ENCODE data around the gene ST7.

ST7 gene

DNA sequence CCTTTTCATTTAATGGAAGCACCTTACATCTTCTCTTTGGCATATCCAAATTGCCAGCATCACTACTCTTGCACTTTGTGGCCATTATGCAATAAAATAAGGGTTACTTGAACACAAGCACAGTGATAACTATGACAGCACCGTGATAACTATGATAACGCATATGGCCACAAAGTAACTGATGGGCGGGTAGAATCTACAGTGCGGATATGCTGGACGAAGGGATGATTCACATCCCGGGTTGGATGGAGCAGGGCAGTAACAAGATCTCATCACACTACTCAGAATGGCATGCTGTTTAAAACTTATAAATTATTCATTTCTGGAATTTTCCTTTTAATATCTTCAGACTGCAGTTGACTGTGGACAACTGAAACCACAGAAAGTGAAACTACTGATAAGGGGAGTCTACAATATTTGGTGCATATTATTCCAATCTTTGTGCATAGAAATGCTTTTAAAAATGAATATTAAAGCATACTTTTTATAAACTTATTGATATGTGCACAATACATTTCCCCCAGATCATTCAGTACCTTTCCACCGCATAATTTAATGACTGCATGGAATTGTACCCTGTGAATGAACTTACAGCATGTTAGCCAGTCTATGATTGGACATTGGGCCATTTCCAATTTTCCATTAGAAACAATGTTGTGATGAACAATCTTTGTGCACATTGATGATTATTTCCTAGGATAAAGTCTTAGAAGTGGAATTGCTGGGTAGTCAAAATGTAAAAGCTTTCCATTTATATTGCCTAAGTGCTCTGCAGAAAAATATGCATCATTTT lies 233.1 kb downstream of the ST7 start:
- no peak for DNase-seq (ENCODE audit: low read depth in 1 of 2, low spot score in 1 of 2)

DNA sequence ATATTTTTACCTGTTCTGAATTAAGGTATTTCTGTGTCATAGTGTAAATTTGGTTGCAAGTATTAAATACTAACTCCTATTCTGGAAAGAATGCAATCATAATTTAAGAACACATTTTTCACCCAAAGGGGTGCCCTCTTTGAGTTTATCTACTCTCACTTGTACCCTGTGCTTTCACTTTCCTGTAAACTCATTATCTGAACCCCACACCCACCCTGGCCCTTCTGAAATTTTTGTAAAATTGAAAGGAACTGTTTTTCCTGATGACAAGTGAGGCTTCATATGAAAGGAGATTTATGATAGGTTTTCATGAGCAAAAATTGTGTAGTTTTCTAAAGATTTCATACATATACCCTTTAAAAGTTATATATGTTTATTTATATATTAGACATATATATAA lies 235.1 kb downstream of the ST7 start:
- no peak for DNase-seq (ENCODE audit: low read depth in 1 of 2, low spot score in 1 of 2)

- no peak for DNase-seq (ENCODE audit: low read depth in 1 of 2, low spot score in 1 of 2)
These were observed 235.8 kb downstream of the ST7 start for GRCh38 chr7:117188949-117189592.

- no peak for DNase-seq (ENCODE audit: low read depth in 1 of 2, low spot score in 1 of 2)
These were observed 236.8 kb downstream of the ST7 start for GRCh38 chr7:117190104-117190503.

DNA sequence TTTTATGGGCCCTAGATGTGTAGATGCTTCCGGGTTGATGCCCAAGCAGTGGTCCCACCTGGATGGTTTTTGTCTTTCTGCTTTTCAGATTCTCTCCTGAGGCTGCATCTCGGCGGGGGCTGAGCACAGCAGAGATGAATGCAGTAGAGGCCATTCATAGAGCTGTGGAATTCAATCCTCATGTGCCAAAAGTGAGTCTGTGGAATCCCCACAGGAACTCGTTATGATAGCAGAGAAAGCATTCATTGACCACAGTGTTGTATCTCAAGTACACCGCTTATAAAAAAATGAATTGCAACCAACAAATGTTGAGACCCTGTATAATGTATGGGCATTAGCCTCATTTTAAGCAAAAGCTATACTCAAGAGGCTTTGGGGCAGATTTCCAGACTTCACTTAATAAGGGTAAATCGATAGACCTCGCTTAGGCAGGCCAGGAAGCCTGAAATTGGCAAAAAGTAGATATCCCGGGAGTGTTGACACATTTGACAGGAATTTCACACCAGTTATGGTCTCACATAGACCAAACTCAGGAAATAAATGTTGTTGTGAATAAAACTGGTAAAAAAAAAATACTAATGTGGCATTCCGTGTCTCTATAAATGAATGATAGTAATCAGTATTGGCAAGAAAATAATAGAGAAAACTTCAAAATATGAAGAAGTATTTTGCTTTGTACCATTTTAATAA lies 237.6 kb downstream of the ST7 start:
- DNase-seq (ENCODE audit: low read depth in 1 of 2, low spot score in 1 of 2) = no peak

- no peak for DNase-seq (ENCODE audit: low read depth in 1 of 2, low spot score in 1 of 2)
These were observed 238.8 kb downstream of the ST7 start for GRCh38 chr7:117192108-117192507.

DNA sequence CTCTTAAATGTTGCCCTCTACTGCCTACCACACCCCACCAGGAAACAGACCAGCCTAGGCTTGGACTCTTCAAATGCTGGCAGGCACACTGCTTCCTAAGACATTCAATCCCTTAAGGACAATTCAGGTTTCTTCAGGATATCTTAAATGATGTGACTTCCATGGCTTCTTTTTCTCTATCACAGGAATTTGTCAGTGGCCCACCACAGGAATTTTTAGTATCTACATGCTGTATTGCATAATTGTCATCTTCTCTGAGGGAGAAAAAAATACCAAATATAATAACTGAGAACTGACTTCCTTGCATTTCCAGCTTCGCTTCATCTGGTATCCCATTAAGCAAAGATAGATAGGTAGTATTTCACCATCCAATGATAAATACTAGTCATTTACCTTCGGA lies 240.3 kb downstream of the ST7 start:
- DNase-seq (ENCODE audit: low read depth in 1 of 2, low spot score in 1 of 2) = no peak

DNA sequence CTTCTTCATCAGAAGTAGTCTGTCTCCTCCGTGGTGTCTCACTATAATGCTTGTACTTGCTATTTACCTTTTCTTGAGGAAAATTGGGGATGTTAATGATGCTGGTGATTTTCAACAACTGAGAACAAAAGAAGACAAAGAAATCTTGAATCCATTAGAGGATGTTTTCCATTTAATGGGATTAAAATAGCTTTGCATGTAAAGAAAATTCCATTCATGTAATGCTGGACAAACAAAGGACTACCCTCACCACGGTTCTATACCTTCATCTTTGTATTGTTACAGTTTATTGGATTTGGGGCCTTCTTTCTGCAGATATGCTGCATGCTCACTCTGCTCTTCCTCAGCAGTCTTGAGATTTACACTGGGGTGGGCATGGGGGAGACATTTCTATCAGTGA lies 241.1 kb downstream of the ST7 start:
- DNase-seq (ENCODE audit: low read depth in 1 of 2, low spot score in 1 of 2) = no peak

DNA sequence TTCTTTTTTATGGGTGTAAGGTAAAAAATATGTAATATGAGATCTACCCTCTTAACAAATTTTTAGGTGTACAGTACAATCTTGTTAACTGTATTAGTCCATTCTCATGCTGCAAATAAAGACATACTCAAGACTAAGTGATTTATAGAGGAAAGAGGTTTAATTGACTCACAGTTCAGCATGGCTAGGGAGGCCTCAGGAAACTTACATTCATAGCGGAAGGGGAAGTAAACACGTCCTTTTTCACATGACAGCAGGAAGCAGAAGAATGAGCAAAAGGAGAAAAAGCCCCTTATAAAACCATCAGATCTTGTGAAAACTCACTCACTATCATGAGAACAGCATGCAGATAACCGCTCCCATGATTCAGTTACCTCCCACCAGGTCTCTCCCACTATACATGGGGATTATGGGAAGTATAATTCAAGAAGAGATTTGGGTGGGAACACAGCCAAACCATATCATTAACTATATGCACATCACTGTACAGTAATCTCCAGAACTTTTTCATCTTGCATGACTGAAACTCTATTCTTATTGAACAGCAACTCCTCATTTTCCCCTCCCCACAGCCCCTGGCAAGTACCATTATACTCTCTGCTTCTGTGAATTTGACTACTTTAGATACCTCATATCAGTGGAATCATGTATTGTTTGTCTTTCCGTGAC lies 242.2 kb downstream of the ST7 start:
- no peak for DNase-seq (ENCODE audit: low read depth in 1 of 2, low spot score in 1 of 2)

DNA sequence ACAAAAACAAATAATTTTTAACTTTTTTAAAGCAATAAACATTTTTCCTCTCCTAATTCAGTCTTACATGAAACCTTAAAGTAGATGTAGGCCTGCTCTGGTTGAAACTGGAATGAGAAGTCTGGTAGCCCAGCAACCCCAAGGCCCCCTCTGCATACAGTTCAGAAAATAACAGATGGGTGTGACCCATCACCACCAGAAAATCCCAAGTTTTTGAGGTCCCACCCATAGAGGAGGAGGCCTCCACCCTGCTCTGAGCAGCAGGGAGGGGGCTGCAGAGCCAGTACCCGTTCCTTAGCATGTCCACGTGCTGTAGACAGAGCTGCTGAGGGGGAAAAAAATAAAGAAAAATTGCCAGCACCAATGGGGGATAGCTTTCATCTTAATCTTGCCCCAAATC lies 246.8 kb downstream of the ST7 start:
- no peak for DNase-seq (ENCODE audit: low read depth in 1 of 2, low spot score in 1 of 2)

- DNase-seq (ENCODE audit: low read depth in 1 of 2, low spot score in 1 of 2) = no peak
These were observed 247.6 kb downstream of the ST7 start for GRCh38 chr7:117200786-117201458.

GRCh38 chr7:117202511-117202910 lies 249.2 kb downstream of the ST7 start:
- DNase-seq (ENCODE audit: low read depth in 1 of 2, low spot score in 1 of 2) = no peak

GRCh38 chr7:117203205-117203604 lies 249.9 kb downstream of the ST7 start:
- DNase-seq (ENCODE audit: low read depth in 1 of 2, low spot score in 1 of 2) = no peak

- DNase-seq (ENCODE audit: low read depth in 1 of 2, low spot score in 1 of 2) = no peak
These were observed 252.6 kb downstream of the ST7 start for GRCh38 chr7:117205873-117206272.

DNA sequence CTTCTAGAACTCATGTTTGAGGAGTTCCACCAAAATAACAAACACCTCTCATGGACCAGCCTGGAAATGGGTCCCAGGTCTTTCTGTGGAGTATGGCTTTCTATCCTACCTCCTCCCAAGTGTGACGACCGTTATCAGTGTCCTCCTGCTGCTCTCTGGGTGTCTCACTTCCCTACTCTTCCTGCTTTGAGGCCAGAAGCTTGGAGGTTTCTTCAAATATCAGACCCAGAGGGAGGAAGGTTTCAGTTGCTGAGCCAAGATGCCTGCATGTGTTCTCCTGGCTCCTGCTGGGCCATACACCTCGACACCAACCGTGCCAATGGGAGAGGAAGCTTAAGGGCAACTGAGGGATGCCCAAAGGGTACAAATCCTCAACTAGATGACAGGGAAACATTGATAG lies 255.0 kb downstream of the ST7 start:
- no peak for DNase-seq (ENCODE audit: low read depth in 1 of 2, low spot score in 1 of 2)

DNA sequence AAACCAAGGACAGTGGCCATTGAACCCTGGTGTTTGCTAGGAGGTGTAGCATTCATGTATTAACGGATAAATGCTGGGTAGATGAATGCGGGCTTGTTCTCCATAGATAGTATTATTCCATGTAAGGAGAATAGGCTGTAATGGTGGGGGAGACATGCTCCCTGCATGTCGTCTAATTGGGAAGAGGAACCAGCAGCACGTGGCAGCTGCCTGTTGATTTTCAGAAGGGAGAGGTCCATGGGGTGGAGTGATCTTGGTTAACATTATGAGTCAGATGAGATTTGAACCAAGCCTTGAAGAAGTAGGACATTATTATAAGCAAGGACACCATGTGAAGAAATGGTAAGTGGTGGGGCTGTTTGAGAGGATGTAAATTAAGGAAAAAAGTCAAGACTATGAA lies 257.1 kb downstream of the ST7 start:
- DNase-seq (ENCODE audit: low read depth in 1 of 2, low spot score in 1 of 2) = no peak

- no peak for DNase-seq (ENCODE audit: low read depth in 1 of 2, low spot score in 1 of 2)
These were observed 257.6 kb downstream of the ST7 start for GRCh38 chr7:117210908-117211307.

- no peak for DNase-seq (ENCODE audit: low read depth in 1 of 2, low spot score in 1 of 2)
These were observed 258.3 kb downstream of the ST7 start for GRCh38 chr7:117211614-117212013.

DNA sequence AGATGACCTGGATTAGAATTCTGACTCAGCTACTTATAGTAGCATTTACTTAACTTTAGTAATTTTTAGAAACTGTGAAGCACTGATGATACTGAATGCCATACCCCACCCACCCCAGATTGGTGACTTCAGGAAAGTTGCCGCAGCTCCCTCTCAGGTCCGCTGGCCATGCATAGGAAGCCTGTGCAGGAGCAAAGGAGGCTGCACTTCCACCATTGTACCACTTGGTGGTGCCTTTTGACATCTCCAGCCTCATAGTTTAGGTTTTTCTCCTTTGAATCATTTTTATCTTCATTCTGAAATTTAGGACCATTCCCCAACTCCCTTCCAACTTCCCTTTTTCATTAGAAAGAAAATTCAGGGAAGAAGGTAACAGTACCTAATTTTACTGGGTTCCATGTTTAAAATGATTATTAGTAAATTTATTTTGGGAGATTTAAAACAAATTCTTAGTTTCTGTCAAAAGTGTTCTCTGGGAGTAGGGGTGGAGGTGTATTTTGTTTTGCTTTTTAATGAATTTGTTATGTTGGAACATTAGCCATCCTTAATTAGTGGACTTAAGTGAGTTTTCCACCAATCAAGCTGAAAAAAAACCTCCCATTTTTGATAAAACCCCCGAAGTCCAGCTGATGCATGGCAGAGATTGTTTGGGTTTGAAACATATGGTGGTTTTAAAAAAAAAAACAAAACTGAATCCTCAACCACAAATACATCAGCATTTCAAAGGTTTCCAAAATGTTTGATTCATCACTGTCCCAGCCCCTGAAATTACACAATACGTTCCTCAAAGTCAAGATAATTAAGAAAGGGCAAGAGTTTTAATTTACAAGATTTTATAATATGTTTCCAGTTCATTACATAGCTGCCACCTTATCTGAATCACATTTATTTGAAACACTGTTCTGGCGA lies 259.9 kb downstream of the ST7 start:
- peak in 1 of 2 donors; percentile 3 for DNase-seq (ENCODE audit: low read depth in 1 of 2, low spot score in 1 of 2)

DNA sequence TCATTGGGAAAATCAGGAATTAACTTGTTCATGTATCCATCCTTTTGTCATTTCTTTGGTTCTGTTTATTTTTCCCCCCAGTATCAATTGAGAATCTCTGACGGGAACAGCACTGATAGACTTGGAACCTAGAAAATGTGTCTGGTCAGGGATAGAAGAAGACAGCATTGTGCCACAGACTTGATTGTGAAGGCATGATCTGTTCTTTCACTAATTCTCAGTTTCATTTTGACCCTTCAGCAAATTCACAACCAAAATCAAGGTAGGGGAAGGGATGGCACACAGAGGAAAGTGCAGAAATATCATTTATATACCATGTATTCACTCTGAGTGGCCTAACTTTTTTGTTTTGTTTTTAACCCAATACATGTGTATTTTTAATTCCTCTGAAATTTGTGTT lies 262.7 kb downstream of the ST7 start:
- no peak for DNase-seq (ENCODE audit: low read depth in 1 of 2, low spot score in 1 of 2)

Data from stimulated activated CD4-positive, alpha-beta T cell treated with anti-CD3 and anti-CD28 coated beads, Interleukin-15, amount 100 ng/mL, for 1 hour (primary cell).